Measurements from ENCODE around the gene ADD2. TPM values are rescaled to one million over a fixed set of nuclear protein-coding genes. Genes with fewer than 3 reads are reported as not detected.

Gene ADD2
- total RNA-seq, 1 donor from 2014 or later, result 2.3 TPM

DNA sequence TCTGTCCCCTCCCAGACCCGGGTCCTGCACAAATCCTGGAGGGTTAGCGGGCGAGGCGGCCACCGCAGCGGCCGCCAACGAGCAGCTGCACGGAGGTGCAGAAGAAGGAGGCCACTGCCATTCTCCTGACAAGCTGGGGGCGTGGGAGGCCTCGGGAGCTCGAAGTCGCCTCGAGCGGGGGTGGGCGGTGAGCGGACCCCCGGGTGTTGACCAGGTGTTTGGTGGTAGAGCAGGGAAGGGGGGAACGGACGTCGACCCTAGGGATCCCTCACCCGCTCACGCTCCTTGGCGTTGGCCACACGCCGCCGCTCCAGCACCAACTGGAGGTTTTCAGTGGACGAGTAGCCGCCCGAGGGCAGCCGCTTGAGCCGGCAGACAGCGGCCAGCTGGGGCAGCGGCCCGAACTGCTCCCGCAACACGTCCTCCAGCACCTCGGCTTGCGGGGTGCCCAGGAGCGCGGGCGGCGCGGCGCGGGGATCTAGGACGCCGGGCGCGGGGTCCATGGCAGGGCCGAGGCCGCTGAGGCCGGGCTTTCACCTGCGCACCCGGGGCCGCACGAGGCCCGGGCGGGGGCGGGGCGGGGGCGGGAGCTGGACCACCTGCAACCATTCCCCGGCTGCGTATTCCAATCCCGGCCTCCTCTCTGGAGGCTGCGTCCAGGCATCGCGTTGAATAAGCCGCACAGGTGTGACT is 22.3 kb upstream of the ADD2 start, which contains the start of gene FIGLA:
Gene FIGLA (minus strand): TSS at position 508 of the 693 bp plus-strand sequence. CDS start 5 bp downstream, at position 503.
- ATAC-seq, result no peak
- DNase-seq (ENCODE audit: missing footprints), result no peak

DNA sequence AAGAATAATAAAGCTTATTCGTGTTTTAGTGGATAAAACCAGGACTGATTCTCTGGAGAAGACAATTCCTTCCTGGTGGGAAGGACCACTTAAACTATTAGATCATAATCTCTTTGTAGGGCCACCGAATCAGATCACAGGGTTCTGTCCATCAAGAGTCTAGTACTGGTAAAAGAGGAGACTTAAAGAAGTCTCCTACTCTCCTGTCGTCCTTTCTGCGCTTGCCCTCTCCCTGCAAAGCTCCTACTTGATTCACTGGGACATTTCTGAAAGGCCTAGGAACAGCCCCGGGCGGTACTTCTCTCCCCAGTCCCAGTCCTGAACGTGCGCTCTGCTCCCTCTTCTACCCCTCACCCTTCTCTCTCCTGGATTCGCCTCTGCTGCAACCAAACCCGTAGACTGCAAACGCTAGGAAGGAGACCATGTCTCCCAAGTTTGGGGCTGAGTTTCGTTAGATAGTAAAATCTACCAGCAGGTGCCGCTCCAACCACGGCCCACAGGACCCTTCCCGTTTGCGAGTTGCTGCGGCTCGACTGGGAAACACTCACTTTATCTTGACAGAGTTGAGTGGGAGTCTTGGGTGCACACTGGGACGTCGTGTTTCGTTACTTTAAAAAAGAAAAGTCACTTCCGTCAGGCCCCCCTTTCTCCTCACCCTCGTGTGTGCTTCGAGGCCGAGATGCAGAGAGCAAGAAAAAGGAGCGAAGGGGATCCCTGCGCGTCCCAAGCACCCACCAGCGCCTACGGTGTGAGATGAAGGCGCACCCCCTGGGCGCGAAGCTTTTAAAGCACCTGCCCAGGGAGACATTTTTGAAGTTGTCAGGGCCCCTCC is 21.5 kb upstream of the ADD2 start:
- ATAC-seq (peak; percentile 69), DNase-seq (ENCODE audit: missing footprints) (peak; percentile 81)
- intact Hi-C loops (cut with DNase I), result loop anchor here (5.0 kb wide), 3 partner anchors 73 to 158 kb away; no protein-coding TSS in a partner anchor

More for the DNA sequence above, 22.3 kb upstream of the ADD2 start, which contains the start of gene FIGLA:
- intact Hi-C loops (cut with DNase I), result loop anchor here (5.0 kb wide), 1 partner anchor 72 kb away; no protein-coding TSS in a partner anchor

GRCh38 chr2:70785137-70785911 is 17.3 kb upstream of the ADD2 start:
- DNase-seq (ENCODE audit: missing footprints) (no peak), ATAC-seq (no peak)
- intact Hi-C loops (cut with DNase I), result loop anchor here (5.0 kb wide), 2 partner anchors 128 to 162 kb away; no protein-coding TSS in a partner anchor

DNA sequence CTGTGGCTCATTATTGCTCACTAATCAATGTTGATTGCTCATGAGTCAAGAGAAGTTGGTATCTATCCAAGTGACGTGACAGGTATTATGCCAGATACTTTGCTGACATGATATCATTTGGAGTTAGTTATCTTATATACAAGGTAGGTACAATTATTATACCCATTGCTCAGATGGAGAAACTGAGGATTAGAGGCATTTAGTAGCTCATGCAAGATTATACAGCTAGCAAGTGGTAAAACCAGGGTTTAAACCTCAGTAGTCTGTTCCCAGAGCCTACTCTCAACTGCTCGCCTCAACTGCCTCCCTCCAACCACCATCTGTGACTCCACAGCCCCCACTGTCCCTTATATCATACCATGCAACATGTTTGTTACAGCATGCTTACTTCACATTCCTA is 16.3 kb upstream of the ADD2 start:
- intact Hi-C loops (cut with DNase I), result no loop called here
- no peak for ATAC-seq
- DNase-seq (ENCODE audit: missing footprints), result no peak

GRCh38 chr2:70779911-70780545 is 12.0 kb upstream of the ADD2 start:
- intact Hi-C loops (cut with DNase I), result no loop called here
- DNase-seq (ENCODE audit: missing footprints) (no peak), ATAC-seq (no peak)

DNA sequence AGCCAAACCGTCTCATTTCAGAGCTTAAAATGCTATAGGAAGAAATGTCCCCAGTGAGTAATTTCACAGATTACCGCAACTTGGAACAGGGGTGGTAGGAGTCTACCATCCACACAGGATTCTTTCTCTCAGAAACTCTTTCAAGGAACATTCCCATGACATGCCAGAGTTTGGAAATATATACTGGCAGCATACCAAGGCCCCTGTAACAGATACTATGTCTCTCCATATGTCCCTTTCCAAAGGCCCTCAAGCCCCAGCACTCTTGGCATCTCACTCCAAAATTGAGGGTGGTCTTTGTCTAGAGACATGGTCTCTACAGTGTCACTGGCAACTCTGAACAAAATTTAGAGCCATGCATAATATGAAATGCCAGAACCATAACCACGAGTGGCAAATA is 11.5 kb upstream of the ADD2 start:
- DNase-seq (ENCODE audit: missing footprints) (no peak), ATAC-seq (no peak)
- intact Hi-C loops (cut with DNase I), result no loop called here

DNA sequence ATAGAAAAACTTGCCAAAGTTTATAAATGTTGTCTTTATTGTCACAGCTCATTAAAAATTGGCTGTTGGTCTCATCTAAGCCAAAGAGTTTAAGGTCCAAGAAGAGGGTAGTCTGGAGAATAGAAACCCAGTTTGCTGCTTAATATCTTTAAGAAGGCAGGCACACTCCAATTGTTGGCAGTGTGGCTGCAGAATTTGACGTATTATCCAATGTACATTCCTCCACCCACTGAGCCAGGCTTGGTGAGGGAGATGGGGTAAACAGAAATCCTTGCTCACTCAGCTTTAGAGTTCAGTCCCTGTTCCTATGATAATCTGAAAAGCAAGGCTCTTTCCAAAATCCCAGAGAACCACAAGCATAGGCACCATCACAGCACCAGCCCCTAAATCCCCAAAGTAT is 10.7 kb upstream of the ADD2 start:
- ATAC-seq (no peak), DNase-seq (ENCODE audit: missing footprints) (no peak)

GRCh38 chr2:70777450-70777849 is 9.4 kb upstream of the ADD2 start:
- intact Hi-C loops (cut with DNase I), result no loop called here
- ATAC-seq (no peak), DNase-seq (ENCODE audit: missing footprints) (no peak)

More for the DNA sequence above, 10.7 kb upstream of the ADD2 start:
- intact Hi-C loops (cut with DNase I), result no loop called here

GRCh38 chr2:70776266-70776665 is 8.3 kb upstream of the ADD2 start:
- ATAC-seq (no peak), DNase-seq (ENCODE audit: missing footprints) (no peak)

DNA sequence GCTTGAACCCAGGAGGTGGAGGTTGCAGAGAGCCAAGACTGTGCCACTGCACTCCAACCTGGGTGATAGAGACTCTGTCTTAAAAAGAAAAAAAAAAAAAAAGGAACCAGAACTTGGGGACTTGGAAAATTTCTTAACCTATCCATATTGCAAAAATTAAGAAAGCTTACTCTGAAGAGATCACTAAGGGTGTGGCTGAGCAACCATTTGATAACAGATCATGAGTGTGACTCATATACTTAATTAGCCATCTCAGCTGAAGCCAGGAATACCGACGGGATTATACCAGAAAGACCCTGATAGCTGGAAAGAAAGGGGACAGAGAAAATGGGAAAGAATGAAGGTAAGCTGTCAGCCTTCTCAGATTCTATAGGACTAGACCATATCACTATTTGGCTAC is 7.1 kb upstream of the ADD2 start:
- no peak for DNase-seq (ENCODE audit: missing footprints)
- ATAC-seq, result no peak
- intact Hi-C loops (cut with DNase I), result no loop called here

More at GRCh38 chr2:70776266-70776665, 8.3 kb upstream of the ADD2 start:
- intact Hi-C loops (cut with DNase I), result no loop called here

DNA sequence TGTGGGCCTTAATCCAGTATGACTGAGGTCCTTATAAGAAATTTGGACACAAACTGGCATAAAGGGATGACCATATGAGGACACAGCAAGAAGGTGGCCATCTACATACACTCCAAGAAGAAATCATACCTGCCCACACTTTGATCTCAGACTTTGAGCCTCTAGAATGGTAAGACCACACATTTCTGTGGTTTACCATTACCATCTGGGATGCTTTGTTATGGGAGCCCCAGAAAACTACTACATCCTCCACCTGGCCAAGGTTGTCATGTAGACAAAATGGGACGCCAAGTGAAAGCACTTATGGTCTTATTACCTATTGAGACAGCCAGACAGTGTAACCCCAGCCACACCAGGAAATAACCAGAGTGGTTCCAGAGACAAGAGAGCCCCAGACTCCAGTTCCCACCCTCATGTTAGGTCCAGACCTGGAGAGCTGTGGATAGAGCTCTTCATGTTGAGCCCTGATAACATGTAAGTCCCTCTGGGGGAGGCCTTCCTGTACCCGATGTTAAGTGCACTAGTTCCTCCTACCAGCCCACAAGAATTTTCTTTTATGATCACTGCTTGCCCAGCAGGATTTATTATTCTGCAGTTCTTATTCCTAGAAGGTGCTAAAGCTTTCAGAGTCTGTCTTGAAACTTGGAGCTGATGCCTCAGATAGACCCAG is 4.6 kb upstream of the ADD2 start:
- DNase-seq (ENCODE audit: missing footprints), result no peak
- intact Hi-C loops (cut with DNase I), result no loop called here
- ATAC-seq, result no peak

DNA sequence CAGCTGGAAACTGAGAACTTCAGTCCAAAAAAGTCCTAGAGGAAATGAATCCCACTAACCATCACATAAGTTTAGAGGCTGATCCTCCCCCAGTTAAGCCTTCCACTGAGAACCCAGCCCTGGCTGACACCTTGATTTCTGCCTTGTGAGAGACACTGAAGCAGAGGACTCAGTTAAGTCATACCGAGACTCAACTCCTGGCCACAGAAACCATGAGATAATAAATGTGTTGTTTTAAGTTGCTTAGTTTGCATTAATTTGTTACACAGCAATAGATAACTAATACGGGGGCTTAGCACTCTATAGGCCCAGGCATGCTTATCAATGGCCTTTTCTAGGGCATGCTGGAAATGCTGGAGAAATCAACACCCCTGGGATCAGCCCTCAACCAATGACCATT is 3.4 kb upstream of the ADD2 start:
- intact Hi-C loops (cut with DNase I), result no loop called here
- ATAC-seq (no peak), DNase-seq (ENCODE audit: missing footprints) (no peak)

DNA sequence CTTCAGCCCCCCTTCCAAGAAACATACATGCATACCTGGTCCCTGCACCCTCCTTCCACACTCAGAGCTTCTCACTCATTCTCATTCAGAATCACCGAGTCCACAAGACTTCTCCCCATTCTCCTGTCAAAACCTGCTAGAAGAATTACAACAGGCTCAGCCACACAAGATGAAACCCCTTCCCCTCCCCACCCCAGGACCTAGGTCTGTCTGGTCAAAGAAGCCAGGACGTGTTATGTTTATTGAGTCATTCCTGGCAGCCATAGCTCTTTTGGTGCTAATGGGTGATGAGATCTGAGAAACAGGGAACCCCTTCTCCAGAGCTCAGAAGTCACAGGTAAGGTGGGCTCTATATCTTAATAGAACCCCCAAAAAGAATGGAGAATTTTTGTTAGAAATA is 1.4 kb upstream of the ADD2 start:
- DNase-seq (ENCODE audit: missing footprints) (no peak), ATAC-seq (no peak)
- intact Hi-C loops (cut with DNase I), result no loop called here

DNA sequence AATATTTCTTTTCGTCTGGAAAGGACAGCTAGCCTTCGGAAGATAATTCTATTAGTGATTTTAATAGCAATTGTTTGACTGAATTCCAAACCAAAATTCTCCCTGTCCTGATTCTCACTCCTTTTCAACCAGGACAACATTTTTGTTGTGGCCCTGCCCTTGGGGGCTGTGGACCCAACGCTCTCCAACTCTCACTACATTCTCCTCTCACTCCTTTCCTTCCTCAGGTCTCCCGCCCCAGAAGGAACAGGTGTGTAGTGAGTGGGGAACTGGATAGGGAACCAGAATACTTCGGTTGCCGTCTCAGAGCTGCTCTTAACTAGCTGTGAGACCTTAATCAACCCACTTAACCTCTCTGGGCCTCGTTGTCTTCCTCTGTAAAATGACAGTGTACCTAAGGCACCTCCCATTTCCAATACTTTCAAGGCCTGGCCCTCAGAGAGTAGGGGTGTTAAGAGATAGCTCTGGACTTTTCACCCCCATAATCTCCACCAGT is 638 bp upstream of the ADD2 start:
- no peak for DNase-seq (ENCODE audit: missing footprints)
- intact Hi-C loops (cut with DNase I), result no loop called here

DNA sequence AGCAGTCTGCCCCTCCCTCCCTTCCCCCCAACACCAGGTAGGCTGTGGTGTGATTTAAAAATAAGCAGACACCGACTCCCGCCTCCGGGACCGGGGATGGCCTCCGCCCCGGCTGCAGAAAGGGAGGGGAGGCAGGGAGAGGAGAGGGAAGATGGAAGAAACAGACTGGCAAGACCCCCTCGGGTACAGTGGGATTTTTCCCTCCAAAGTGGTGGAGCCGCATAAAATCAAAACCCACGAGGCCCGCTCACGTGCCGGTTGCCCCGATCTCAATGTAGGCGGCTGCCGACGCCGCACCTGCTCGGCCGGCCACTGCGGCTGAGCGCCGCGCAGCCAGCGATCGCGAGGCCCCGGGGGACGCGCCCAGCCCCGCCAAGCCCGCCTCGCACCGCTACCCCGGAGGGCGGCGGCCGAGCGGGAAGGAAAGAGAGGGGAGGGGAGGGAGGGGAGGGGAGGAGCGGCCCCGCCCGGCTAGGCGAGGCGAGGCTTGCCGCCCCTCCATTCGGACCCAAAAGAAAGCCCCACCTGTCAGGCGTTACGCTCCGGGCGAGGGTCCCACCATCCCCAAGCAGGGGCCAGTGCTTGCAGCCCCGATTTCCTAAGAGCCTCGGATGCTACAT is 811 bp downstream of the ADD2 start:
- DNase-seq (ENCODE audit: missing footprints), result no peak
- intact Hi-C loops (cut with DNase I), result no loop called here
- no peak for ATAC-seq

More for the DNA sequence above, 638 bp upstream of the ADD2 start:
- no peak for ATAC-seq

DNA sequence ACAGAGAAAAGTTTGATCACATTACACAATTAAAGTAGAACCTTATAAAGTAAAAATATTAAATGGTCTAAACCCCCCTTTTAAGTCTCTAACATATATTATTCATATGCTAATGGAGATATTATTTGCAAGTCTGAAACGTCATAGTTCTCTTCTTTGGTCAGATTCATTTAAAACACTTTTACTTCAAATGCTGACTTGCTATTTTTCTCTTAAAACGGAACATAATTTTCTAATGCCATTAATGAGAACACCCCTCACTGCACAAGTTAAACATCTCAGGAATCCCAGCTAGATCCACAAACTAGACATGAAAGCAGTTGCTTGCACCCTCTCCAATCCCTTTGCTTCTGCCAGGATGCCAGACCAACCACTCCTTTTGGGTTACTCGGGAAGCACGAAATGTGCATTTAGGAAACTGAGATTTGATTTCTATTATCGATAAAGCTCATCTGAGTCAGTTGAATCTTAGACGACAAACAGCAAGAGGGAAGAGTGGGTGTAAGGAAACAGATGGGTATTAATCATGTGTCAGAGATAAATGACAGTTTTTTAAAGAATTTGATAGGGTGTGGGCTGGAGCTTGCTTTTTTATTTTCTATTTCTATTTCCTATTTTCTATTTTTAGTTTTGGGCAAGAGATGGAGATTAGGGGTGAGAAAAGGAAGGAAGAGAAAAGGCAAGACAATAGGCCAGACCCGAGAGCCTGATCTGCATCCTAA is 1.5 kb downstream of the ADD2 start:
- DNase-seq (ENCODE audit: missing footprints) (no peak), ATAC-seq (no peak)
- intact Hi-C loops (cut with DNase I), result no loop called here

DNA sequence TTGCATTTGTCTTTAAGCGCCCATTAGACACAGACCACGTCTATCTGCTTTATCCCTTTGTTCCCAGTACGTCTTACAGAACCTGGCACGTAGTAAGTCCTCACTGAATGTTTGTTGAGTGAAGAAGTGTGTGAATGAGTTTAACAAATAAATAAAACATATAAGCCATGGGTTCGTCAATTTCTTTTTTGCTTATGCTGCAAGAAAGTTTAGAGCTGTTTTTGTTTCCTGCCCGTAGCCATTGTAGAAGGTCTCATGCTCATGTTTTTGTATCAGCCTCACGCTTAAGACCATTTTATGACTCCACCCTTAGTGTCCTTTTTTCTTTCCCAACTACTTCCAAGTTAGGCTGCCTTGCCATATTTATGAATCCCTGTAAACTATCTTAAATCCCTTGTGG is 2.5 kb downstream of the ADD2 start:
- ATAC-seq (no peak), DNase-seq (ENCODE audit: missing footprints) (no peak)
- intact Hi-C loops (cut with DNase I), result no loop called here

Data from Right ventricle myocardium inferior (tissue), 1 donor.